GM18508 (cell line): ENCODE results near the gene CDK6.

Experiments used
- ATAC-seq: cut with Tn5 transposase; IDR thresholded peaks from one replicate; pipeline ENCODE4 v1.9.1; 2021; ENCODE audit warnings: moderate number of reproducible peaks; ENCODE audit not compliant: insufficient read depth, unreplicated experiment

Gene CDK6

DNA sequence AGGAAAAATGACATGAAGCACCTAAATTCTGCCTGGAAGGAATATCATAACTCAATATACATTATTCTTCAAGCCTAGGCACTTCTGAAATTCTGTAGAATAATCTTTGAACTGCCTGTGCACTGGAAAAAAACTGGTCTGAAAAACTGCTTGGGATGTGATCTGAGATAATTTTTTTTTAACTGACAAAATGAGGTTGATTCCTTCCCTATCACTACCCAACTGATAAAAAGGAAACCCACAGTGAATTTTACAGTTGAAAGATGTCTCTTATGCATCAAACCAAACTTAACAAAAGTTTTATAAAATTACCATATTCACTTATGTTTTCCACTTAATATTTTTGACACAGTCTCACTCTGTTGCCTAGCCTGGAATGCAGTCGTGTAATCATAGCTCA is 179.0 kb downstream of the CDK6 start:
- no peak for ATAC-seq

DNA sequence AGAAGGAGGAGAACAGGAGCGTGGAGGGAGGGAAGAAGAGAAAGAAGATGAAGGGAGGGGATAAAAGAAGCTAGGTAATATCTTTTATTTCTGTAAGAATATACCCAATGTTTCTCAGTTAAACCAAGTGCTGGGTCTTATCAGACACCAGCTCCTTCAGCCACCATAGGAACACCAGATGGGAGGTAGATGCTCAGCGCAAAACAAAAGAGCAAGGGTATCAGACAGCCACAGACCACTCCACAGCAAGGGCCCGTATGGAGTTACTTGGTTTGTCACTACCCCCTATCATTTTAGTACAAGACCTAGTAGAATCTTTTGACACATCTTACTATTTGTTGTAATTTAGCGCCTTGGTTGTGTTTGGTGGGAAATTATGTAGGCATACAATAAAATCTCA is 180.3 kb downstream of the CDK6 start:
- ATAC-seq, result no peak

DNA sequence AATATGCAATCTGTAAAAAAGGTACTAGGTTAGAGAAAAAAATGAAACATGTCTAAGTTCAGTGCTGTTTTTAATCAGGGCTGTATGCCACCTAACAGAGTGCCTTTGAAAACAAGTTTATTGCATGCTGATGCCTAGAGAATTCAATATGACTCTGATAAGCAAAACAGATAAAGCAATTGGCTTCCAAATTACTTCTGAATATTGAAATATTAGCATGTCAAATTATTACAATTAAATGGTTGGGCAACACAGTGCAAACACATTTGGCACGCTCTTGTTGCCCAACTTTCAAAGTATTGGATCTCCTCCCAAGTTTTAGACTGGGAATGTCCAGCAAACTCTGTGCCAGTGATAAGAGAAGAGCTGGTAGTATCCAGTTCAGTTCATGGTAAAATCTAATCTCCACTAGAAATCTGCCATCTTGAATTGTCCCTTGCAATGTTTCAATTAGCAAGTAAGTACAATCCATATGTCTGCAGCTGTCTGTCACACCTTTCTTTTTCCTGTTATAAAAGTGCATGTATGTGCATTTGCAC is 181.0 kb downstream of the CDK6 start:
- ATAC-seq, result no peak

DNA sequence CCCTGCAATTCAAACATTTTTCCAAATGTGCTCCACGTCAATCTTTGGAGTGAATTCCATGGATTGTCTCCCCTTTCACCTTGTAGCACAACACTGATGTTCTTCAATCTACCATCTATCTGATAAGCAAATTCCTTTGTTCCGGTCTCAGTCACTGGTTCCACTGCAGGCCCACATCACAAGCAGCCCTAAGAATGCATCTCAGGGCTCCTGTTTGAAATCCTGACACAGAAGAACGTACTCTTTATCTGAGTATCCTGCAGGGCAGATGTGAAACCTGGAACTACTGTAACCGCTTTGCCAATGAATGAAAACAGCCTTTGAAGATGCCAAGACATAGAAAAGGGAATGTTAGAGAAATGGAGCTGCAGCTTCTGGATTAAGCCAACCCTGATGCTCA is 183.2 kb downstream of the CDK6 start:
- no peak for ATAC-seq

DNA sequence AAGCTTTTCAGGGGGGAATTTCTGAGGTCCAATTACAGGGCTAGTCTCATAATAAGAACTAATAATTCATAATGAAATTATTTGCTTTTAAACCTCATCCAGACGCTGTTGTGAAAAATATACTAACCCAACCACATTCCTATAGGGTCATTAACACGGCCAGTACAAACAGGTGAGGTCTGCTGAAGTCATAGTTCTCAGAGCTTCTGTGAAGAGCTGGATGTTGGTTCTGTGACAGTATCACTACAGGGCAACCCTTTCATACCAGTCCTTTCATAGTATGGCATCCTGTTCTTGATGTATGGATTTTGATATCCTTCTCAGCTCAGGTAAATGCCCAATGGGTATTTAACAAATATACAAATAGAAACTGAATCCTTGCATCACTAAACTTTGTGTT is 183.8 kb downstream of the CDK6 start:
- ATAC-seq, result no peak

DNA sequence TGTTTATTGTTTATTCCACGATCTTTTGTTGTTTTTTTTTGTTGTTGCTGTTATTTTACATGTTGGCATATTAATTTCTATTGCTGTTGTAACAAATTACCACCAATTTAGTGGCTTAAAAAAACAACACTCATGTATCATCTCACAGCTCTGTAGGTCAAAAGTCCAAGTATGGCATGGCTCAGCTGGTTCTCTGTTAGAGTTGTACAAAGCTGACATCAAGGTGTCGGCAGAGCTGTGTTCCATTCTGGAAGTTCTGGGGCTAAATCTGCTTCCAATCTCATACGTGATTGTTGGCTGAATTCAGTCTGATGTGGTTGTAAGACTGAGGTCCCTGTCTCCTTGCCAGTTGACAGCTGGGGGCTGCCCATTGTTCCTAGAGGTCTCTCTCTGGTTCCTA is 186.0 kb downstream of the CDK6 start:
- ATAC-seq, result no peak

DNA sequence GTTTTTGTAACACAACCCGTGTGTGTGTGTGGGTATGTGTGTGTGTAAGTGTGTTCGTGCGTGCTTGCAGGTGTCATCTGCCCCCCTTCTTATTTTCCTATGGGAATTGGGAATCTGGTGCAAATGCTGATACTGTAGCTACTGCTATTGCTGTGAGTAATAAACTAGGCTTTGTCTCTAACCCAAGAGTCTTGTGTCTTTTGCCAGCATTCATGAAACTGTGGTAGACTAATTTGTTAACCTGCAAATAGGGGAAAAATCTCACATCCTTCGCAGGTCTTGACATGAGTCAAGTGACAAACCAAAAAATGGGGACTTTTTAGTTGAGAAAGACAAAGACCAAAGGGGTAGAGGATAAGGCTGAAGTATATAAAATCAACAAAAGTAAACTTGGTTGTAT is 188.3 kb downstream of the CDK6 start:
- ATAC-seq, result peak; percentile 49

DNA sequence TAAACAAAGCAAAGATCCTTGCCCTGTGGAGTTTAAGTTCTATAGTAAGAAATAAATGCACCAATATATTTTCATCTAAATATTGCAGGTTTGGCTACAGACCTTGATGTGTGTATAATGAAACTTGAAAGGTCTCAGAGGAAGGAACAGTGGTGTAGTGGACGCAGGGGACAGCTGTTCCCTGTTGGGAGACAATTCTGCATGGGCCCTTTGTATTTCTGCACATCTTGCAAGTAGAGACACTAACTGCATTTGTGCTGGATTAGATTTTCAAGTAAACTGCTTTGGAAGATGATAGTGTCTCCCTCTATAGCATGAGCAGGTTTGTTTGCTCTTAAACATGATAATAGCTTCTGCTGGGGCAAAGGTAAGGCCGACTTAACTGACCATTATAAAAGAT is 188.7 kb downstream of the CDK6 start:
- ATAC-seq, result no peak

DNA sequence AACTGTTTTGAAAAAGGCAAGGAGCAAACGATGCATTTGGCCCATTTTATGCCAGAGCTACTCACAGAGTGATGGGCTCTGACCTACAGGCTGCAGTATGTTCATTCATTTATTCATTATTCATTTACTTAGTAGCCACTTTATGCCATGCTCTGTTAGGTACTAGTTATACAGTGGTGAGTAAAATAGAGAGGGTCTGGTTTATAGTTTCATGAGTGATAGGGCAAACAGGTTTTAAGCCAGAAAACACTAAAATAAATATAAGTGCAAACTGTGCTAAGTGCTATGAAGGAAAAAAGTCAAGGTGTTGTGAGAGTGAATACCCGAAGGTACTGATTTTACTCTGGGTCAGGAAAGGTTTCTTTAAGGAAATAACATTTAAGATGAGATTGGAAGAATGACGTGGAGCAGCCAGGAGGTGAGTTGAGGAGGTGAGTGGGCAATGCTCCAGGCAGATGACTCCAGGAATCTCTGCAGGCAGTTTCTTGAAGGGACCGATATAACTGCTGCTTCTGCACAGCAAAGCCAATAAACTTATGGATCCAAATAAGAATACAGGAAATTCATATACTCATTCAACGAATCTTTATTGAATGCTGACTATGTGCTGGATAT is 189.3 kb downstream of the CDK6 start:
- peak; percentile 55 for ATAC-seq

DNA sequence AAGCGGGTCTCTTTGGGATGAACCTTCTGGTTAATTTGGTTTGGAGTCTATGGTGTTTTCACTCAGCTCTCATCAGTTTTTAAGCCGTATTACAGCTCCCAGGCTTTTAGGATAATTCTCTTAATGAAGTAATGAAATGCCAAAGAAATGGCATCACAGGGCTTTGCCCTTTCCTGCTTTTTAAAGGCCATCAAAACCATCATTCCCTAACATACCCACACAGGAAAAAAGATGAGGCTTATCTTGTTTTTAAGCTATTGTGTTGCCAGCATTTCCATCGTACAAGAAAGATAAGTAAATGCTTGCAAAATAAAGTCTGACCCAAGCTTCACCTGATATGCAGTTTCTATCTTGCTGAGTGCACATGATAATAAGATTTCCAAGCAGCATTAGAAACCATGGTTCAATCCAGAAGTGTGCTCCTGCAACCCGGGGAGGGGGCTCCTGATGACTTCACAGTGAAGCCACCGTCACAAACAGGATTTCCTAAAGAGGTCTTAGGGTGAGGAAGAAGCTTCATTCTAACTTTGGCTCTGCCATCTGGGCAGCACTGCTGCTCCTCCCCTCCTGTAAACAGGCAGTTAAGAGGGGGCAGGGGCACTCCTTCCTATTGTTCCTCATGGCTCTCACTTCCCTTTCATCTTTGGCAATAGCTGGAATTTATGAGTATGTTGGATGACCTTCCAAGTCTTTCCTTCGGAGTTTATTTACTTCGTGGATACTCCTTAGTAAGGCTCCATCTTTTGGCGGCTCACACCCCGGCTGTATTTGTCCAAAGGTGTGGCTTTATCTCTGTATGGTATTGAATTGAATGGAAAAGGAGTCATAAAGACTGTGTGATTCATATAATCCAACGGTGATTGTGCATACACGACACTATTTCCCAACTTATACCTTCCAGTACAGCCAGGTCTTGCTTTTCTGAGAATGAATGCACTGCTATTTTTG is 191.0 kb downstream of the CDK6 start:
- ATAC-seq, result no peak

DNA sequence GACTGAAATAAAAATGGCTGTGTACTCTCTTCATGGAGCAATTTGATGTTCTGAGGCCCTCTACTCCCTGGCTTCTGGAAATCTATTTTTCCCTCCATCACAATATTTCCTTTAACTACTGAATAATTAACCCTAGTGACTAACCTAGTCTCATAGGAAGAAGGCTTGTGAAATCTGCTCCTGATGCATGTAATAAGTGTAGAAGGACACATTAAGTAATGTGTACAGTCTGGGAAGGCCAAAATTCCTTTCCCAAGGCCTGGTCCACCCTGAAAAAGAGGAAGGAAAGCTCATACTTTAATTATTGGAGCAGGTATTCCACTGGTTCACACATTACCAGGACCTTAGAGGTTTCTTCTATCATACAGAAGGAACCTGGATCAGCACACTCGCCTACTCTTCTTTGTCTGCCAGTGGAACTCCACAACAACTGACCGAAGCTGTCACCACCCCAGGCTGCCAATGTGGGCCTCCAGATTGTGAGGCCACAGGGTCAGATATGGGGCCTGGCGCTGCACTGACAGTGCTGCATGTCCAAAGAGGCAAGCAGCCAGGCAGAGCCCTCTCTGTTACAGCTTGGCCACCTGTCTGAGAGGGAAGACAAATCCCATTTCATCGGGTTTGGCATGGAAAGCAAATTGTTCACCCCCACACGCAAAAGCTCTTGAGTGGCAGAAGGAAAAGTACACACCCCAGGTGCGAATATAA is 191.8 kb downstream of the CDK6 start:
- no peak for ATAC-seq

DNA sequence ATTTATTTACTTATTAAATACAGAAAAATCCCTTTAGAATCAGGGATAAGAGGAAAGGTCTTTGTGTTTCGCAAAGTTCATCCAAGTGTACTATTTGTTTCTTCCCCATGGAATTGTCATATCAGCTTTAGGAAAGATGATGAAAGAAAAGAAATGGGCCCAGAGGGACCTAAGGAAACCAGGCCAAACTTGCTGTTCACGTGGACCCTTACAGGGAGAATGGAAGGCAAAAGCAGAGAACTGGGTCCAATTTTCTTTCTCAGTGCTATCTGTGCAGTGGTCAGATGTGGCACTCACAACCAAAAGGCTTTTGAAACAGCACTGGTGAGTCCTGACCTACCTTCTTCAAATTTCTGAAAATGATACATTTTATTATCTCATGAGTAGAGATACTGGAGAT is 192.6 kb downstream of the CDK6 start:
- ATAC-seq, result no peak

DNA sequence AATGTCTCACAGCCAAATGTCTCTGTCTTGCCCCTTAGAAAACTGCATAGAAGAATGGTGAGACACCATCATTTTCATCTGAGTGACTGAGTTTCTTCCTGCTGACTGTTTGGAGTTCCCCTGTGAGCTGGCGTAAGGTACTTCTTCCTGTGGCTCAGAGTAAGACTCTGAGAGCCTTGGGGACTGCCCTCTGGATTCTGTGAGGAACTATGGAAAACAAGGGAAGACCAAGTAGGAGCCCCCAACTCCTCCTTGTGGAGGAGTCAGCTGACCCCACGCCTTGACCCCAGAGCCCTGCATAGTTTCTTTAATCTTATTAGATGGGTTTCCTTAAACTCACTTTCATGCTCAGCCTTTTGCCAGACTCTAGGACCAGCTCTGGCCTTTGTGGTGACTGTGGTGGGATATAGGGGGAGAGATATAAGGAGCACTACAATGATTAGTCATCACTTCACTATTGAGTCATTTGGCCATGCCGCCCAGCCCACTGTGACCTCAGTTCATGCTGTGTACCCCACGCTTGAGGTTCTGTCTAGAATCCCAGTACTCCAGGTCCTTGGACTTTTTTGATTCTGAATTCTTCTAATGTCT is 194.4 kb downstream of the CDK6 start:
- ATAC-seq, result peak; percentile 67

DNA sequence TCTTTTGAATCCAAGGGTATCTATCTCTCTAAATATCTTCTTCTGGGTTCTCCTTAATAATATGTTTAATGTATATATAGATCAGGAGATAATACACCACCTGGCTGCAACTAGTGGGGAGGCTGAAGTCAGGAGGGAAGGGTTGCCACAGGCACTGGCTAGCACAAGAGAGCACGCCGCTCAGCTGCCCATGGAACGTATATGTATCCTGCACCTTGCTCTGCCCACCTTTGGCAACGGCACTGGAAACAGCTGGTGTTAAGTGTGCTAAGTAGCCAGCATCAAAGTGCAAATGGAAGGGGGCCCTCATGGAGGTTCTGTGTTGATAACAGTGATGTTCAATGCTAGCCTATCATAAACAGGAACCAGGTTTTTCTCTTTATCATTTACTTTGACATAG is 196.4 kb downstream of the CDK6 start:
- no peak for ATAC-seq

DNA sequence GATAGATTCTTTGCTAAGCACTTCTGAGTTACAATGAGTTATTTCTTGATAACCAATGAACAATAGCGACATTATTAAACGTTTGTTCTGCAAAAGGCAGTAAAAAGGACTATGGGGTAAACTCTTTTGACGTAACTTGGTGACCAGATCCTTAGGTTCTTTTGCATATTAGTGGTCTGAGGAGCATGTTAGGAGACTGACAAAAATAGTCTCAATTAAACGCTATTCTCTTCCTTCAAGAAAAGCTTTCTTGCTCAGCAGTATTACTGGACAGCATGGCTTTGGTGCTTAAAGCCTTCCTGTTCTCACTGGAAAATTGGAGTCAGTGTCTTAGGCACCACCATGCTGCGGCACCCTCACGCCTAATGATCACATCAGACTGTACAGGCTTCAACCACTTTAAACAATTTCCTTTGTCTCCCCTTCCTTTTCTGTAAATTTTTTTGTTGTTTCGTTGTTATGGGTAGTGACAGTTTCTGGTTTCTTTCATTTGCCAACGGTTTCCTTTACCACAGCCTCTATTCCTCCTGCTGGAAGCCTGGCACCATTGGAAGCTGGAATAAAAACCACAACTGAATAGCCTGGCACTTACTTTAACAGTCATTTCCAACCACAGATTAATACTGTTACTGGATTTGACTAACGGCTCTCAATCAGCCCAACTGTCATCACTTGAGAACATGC is 197.0 kb downstream of the CDK6 start:
- ATAC-seq, result no peak

DNA sequence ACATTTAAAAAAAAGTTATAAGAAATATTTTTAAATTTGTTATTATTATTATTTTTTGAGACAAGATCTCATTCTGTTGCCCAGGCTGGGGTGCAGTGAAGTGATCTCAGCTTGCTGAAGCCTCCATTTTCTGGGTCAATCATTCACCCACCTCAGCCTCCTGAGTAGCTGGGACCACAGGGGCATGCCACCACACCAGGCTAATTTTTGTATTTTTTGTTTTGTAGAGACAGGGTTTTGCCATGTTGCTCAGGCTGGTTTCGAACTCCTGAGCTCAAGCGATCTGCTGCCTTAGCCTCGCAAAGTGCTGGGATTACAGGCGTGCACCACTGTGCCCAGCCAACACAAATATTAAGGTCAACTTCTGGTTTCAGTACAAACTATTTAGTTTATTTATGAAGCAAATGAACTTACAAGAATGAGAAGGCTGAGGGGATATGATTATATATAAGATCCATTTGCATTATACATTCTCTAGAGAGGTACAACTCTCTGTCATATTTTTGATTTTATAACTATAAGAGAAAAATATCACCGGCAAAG is 200.3 kb downstream of the CDK6 start:
- ATAC-seq, result no peak

DNA sequence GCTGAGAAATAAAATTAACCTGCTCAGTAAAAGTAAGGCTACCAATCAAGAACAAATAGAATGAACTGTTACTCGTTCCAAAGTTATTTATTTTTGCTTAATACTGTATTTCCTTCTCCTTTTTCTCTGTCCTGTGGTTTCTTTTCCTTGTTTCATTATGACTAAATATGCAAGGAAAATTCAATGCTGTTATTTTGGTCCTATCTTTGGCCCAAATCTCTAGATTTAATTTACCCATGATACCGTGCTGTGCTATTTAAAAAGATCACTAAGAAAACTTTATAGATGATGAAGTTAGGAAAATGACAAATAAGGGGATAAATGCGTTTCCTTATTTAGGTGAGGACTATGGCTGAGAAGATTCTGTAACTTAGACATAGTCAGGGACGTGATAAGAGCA is 200.8 kb downstream of the CDK6 start:
- ATAC-seq, result no peak

DNA sequence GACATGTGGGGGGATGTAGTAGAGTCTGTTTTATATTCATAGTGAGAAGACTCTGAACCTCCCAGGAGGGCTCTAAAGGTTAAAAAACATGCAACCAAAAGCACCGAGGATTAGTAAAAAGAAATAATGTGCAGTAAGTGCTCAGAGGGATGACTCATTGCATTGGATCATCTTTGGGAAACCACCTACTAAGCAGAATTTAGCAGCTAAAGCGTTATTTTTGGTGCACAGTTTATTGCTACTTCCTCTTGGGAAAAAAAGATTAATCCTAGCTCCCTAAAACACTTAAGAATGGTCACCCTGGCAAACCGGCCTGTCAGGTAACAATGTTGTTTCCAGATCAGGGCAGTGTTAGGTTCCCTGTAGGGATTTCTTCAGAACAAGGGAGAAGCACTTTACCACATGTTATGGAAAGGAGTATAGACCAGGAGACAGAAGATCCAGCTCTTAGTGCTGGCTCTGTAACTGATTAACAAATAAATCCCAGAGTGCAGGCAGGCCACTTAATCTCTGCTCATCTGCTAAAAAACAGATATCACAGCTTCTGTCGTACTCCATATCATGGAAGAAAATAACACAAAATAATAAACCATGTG is 201.4 kb downstream of the CDK6 start:
- ATAC-seq, result no peak

DNA sequence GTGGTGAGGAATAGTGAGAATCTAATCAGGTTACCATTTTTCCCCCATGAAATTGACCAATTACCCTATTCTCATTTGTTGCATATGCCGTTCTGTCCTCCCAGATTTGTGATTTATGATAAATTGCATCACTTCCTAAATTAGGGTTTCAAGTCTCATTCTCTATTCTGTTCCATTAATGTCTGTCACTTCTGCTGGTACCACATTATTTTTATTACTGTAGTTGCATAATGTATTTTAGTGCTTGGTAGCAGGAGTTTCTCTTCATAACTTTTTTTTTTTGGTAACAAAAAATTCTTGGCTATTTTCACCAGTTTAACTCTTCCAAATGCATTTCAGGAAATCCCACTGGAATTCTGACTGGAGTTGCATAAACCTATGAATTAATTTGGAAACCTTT is 202.2 kb downstream of the CDK6 start:
- ATAC-seq, result no peak
